ENCODE measurements around the gene PARP12.

- no peak for TF ChIP-seq NFIC (IDR thresholded peaks at IDR 0.05)
- TF ChIP-seq CEBPB (IDR thresholded peaks at IDR 0.05), result no peak
- TF ChIP-seq CREB1 (IDR thresholded peaks at IDR 0.05; ENCODE audit: low read depth), result no peak
- no peak for TF ChIP-seq FOXM1 (IDR thresholded peaks at IDR 0.05; ENCODE audit: borderline replicate concordance, low read depth)
- no peak for TF ChIP-seq EP300 (IDR thresholded peaks at IDR 0.05; ENCODE audit: borderline replicate concordance)
Measured at GRCh38 chr7:139989366-139990141, 73.2 kb downstream of the PARP12 start.
